Neuronal stem cell (in vitro differentiated cells): ENCODE data around the gene NDRG4.
"Not testable (repeated sequence)": the region's sequence is repeated elsewhere in the genome, so short reads cannot be mapped to it uniquely, and the experiment has no call there.

Experiments
- DNase-seq: peaks from one replicate; pipeline ENCODE4 v3.0.0-alpha.2; 2013; ENCODE audit warnings: low spot score
- H2AFZ ChIP-seq: one replicate; pipeline ENCODE4 v1.6.1; 2013; ENCODE audit warnings: mild to moderate bottlenecking, low read length, inconsistent platforms
- H2AK5ac ChIP-seq: 2 replicates; pipeline ENCODE4 v1.6.1; 2013; ENCODE audit warnings: low read depth, mild to moderate bottlenecking, inconsistent platforms, low read length, moderate library complexity, mixed read lengths
- H2BK120ac ChIP-seq: 2 replicates; pipeline ENCODE4 v1.6.1; 2013; ENCODE audit warnings: low read depth, mild to moderate bottlenecking, inconsistent platforms, low read length, moderate library complexity, mixed read lengths
- H2BK12ac ChIP-seq: one replicate; pipeline ENCODE4 v1.6.1; 2013; ENCODE audit warnings: low read length, inconsistent platforms
- H2BK15ac ChIP-seq: 2 replicates; pipeline ENCODE4 v1.6.1; 2013; ENCODE audit warnings: mild to moderate bottlenecking, low read length, inconsistent platforms, mixed read lengths
- H2BK5ac ChIP-seq: one replicate; pipeline ENCODE4 v1.6.1; 2013; ENCODE audit warnings: inconsistent platforms, mild to moderate bottlenecking, low read length, moderate library complexity
- H3K14ac ChIP-seq: one replicate; pipeline ENCODE4 v1.6.1; 2013; ENCODE audit warnings: low read length, inconsistent platforms
- H3K18ac ChIP-seq: 2 replicates; pipeline ENCODE4 v1.6.1; 2013; ENCODE audit warnings: low read length, inconsistent platforms
- H3K23ac ChIP-seq: 2 replicates; pipeline ENCODE4 v1.6.1; 2013; ENCODE audit warnings: low read depth, mild to moderate bottlenecking, mixed read lengths, low read length, inconsistent platforms; ENCODE audit not compliant: poor library complexity
- H3K27ac ChIP-seq: replicated peaks from 3 replicates; pipeline ENCODE4 v1.5.1; 2013; ENCODE audit warnings: low read length, inconsistent platforms
- H3K27me3 ChIP-seq, 3 experiments: 2 replicates each; pipeline ENCODE4 v1.6.1; 2013; ENCODE audit warnings: low read length in 3 of 3, mild to moderate bottlenecking in 2 of 3, inconsistent platforms in 1 of 3, low read depth in 1 of 3, mixed read lengths in 1 of 3, moderate library complexity in 1 of 3; ENCODE audit not compliant: control insufficient read depth in 3 of 3, insufficient read depth in 3 of 3
- H3K36me3 ChIP-seq, 2 donors: replicated peaks in 1 of 2; 2 replicates each; pipeline ENCODE4 v1.6.1; 2013; ENCODE audit warnings: low read length in 2 of 2; ENCODE audit not compliant: control insufficient read depth in 2 of 2, insufficient read depth in 2 of 2
- H3K4ac ChIP-seq: 2 replicates; pipeline ENCODE4 v1.6.1; 2013; ENCODE audit warnings: inconsistent platforms, mild to moderate bottlenecking, low read length, moderate library complexity
- H3K4me1 ChIP-seq, 2 donors: 1 replicate in 1 of 2; 2 replicates in 1 of 2; pipeline ENCODE4 v1.6.1; 2013; ENCODE audit warnings: low read length in 2 of 2, low read depth in 1 of 2; ENCODE audit not compliant: control insufficient read depth in 2 of 2, insufficient read depth in 1 of 2
- H3K4me2 ChIP-seq: one replicate; pipeline ENCODE4 v1.6.1; 2013; ENCODE audit warnings: mild to moderate bottlenecking, low read length, inconsistent platforms; ENCODE audit not compliant: insufficient read depth, poor library complexity, severe bottlenecking
- H3K4me3 ChIP-seq, 2 donors: 2 replicates each; pipeline ENCODE4 v1.5.1; 2013; ENCODE audit warnings: low read length in 2 of 2, mild to moderate bottlenecking in 2 of 2, inconsistent platforms in 1 of 2, moderate library complexity in 1 of 2
- H3K79me1 ChIP-seq: one replicate; pipeline ENCODE4 v1.6.1; 2013; ENCODE audit warnings: low read depth, mild to moderate bottlenecking, inconsistent platforms, low read length, moderate library complexity
- H3K9ac ChIP-seq: one replicate; pipeline ENCODE4 v1.6.1; 2013; ENCODE audit warnings: mild to moderate bottlenecking, low read depth, low read length, inconsistent platforms; ENCODE audit not compliant: poor library complexity
- H3K9me3 ChIP-seq, 2 donors: replicated peaks in 1 of 2; 2 replicates each; pipeline versions ENCODE3 to v1.6.1; 2013; ENCODE audit warnings: low read length in 2 of 2, mild to moderate bottlenecking in 2 of 2, inconsistent platforms in 1 of 2, low read depth in 1 of 2, mixed read lengths in 1 of 2, moderate library complexity in 1 of 2; ENCODE audit not compliant: control insufficient read depth in 2 of 2, insufficient read depth in 1 of 2
- H4K8ac ChIP-seq: one replicate; pipeline ENCODE4 v1.6.1; 2013; ENCODE audit warnings: low read depth, mild to moderate bottlenecking, inconsistent platforms, low read length, moderate library complexity
- H4K91ac ChIP-seq: one replicate; pipeline ENCODE4 v1.6.1; 2013; ENCODE audit warnings: low read length, low read depth, mild to moderate bottlenecking, inconsistent platforms; ENCODE audit not compliant: poor library complexity
- WGBS, 2 donors: extraction: QIAGEN DNeasy Blood & Tissue Kit; methylation state at CpG; one replicate each; pipeline ENCODE4 v1.1.7; 2013; ENCODE audit warnings: missing lambda C conversion rate in 2 of 2, mixed read lengths in 1 of 2; ENCODE audit not compliant: insufficient read length in 2 of 2, insufficient replicate concordance in 1 of 2; ENCODE audit errors: extremely low coverage in 2 of 2; 5-methylcytosine and 5-hydroxymethylcytosine counted together

The NDRG4 gene

GRCh38 chr16:58490539-58490938 lies 9.4 kb upstream of the NDRG4 start:
- no CpG with 5 or more reads among the region's 8 CpGs for WGBS, 2 donors

DNA sequence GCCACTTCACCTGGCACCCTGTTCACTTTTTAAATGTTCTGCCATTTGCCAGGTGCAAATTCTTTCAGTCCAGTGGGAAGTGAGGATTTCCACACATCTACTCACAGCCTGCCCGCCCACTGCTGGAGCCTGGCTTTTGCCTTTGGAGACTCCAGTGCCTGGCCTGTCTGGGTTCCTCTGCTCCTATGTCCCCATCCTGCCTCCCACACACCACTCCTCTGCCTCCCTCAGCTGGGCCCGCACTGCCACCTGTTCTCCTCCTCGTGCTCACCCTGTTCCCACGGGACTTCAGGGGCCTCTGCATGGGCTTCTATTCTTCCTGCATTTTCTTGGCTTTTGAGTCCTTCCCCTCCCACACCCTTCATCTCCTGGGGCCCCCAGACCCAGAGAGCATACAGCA lies 7.9 kb upstream of the NDRG4 start:
- no peak overlapping the region for H3K4ac ChIP-seq
- no peak overlapping the region for H4K91ac ChIP-seq
- peak overlapping the region; percentile 71 for H3K23ac ChIP-seq
- peak overlapping the region; percentile 63 for H3K9ac ChIP-seq
- WGBS, 2 donors = no CpG with 5 or more reads among the region's 4 CpGs
- H3K4me3 ChIP-seq = no peak overlapping the region
- no peaks in the 10 kb centered on the region for H3K9me3 ChIP-seq
- peak overlapping the region; percentile 20 for H2BK15ac ChIP-seq
- no peaks in the 10 kb centered on the region for H3K36me3 ChIP-seq
- peaks cover 38 to 44% of the 10 kb centered on the region in 2 donors for H3K4me1 ChIP-seq
- no peak overlapping the region for H2BK120ac ChIP-seq
- H3K14ac ChIP-seq = no peak overlapping the region
- peak overlapping the region; percentile 63 for H3K18ac ChIP-seq
- no peak overlapping the region for H4K8ac ChIP-seq
- no peak overlapping the region for H3K4me2 ChIP-seq
- H3K27me3 ChIP-seq = no peaks in the 10 kb centered on the region
- H2AK5ac ChIP-seq = no peak overlapping the region
- no peak overlapping the region for H2BK12ac ChIP-seq
- DNase-seq = no peak
- H2BK5ac ChIP-seq = no peak overlapping the region
- H2AFZ ChIP-seq = peak overlapping the region; percentile 36
- no peaks in the 10 kb centered on the region for H3K79me1 ChIP-seq
- peak overlapping the region; percentile 27 for H3K27ac ChIP-seq

More at GRCh38 chr16:58490539-58490938, 9.4 kb upstream of the NDRG4 start:
- H3K18ac ChIP-seq, H2BK12ac ChIP-seq, H2BK5ac ChIP-seq, H3K14ac ChIP-seq, H3K4me2 ChIP-seq, H3K27ac ChIP-seq, H3K23ac ChIP-seq, H4K91ac ChIP-seq, H4K8ac ChIP-seq, H3K79me1 ChIP-seq, H2BK15ac ChIP-seq, H3K36me3 ChIP-seq, H3K27me3 ChIP-seq, H2BK120ac ChIP-seq, DNase-seq, H2AK5ac ChIP-seq, H3K9ac ChIP-seq, H3K4me3 ChIP-seq, H3K9me3 ChIP-seq, H2AFZ ChIP-seq, H3K4ac ChIP-seq: not testable (repeated sequence)
- peaks cover 26 to 35% of the 10 kb centered on the region in 2 donors for H3K4me1 ChIP-seq

GRCh38 chr16:58492735-58493134 lies 7.2 kb upstream of the NDRG4 start:
- Histone ChIP-seq H3K27me3 (no peaks in the 10 kb centered on the region), H3K9ac (no peak overlapping the region), H3K4ac (no peak overlapping the region), H2AK5ac (peak overlapping the region; percentile 42), H2BK120ac (no peak overlapping the region), H2BK15ac (peak overlapping the region; percentile 2), H2BK5ac (no peak overlapping the region), H3K27ac (no peak overlapping the region), H3K36me3 (no peaks in the 10 kb centered on the region), H3K14ac (no peak overlapping the region), H4K91ac (no peak overlapping the region), H4K8ac (no peak overlapping the region), H2AFZ (peak overlapping the region; percentile 36), H3K4me1 (peaks cover 38 to 40% of the 10 kb centered on the region in 2 donors), H3K23ac (no peak overlapping the region), H3K18ac (peak overlapping the region; percentile 4), H3K9me3 (no peaks in the 10 kb centered on the region), H2BK12ac (no peak overlapping the region), H3K4me2 (no peak overlapping the region), H3K4me3 (no peak overlapping the region), H3K79me1 (no peaks in the 10 kb centered on the region)
- no peak for DNase-seq
- no CpG with 5 or more reads among the region's 5 CpGs for WGBS, 2 donors

DNA sequence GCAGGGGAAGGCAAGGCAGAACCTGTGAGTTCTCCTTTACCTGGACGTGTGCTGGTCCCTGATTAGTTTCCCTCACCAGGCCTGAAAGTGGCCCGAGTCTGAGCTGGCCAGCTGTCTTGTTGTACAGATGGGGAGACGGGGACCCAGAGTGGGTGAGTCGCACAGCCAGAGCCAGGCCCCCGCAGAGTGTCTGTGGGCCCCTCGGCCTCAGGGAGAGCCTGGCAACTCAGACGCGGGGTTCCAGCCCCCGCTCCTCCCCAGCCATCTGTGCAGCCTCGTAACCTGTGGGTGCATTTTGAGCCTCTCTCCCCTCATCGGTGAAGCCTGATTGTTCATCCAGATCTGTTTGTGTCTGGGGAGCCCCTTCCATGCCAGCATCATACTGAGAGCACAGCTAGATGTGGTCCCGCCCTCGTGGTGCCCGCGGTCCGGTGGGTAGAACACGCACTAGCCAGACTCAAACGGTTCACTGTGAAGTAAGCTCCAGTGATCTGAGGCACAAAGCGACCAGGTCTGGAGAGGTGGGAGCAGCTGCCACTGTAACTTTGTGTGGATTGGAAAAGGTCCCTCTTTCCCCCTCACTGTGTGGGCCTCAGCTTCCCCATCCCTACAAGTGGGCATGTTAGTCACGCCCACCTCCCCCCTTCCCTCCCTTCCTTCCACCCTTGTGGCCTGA lies 6.0 kb upstream of the NDRG4 start:
- H3K27me3 ChIP-seq = no peaks in the 10 kb centered on the region
- no peak overlapping the region for H3K9ac ChIP-seq
- H2AFZ ChIP-seq = peak overlapping the region; percentile 65
- H3K79me1 ChIP-seq = no peaks in the 10 kb centered on the region
- H2AK5ac ChIP-seq = peak overlapping the region; percentile 54
- no peak overlapping the region for H3K14ac ChIP-seq
- H3K4me2 ChIP-seq = no peak overlapping the region
- no peak overlapping the region for H3K4ac ChIP-seq
- H3K27ac ChIP-seq = no peak overlapping the region
- H3K23ac ChIP-seq = peak overlapping the region; percentile 8
- H4K91ac ChIP-seq = peak overlapping the region; percentile 5
- no peaks in the 10 kb centered on the region for H3K9me3 ChIP-seq
- H4K8ac ChIP-seq = no peak overlapping the region
- no peak overlapping the region for H2BK120ac ChIP-seq
- no peak for DNase-seq
- H3K4me1 ChIP-seq = peaks cover 38 to 40% of the 10 kb centered on the region in 2 donors
- H3K4me3 ChIP-seq = no peak overlapping the region
- no CpG with 5 or more reads among the region's 20 CpGs for WGBS, 2 donors
- peak overlapping the region; percentile 96 for H2BK5ac ChIP-seq
- peak overlapping the region; percentile 18 for H2BK15ac ChIP-seq
- H3K18ac ChIP-seq = peak overlapping the region; percentile 55
- H3K36me3 ChIP-seq = no peaks in the 10 kb centered on the region
- peak overlapping the region; percentile 24 for H2BK12ac ChIP-seq
